HG02870 (cell line): ENCODE data around the gene CCDC69.
"Not testable (repeated sequence)": the region's sequence is repeated elsewhere in the genome, so short reads cannot be mapped to it uniquely, and the experiment has no call there.

Source experiments
- ATAC-seq: cut with Tn5 transposase; IDR thresholded peaks from one replicate; pipeline ENCODE4 v1.9.1; 2021; ENCODE audit warnings: mild to moderate bottlenecking, moderate library complexity; ENCODE audit not compliant: unreplicated experiment

CCDC69 gene, protein sequence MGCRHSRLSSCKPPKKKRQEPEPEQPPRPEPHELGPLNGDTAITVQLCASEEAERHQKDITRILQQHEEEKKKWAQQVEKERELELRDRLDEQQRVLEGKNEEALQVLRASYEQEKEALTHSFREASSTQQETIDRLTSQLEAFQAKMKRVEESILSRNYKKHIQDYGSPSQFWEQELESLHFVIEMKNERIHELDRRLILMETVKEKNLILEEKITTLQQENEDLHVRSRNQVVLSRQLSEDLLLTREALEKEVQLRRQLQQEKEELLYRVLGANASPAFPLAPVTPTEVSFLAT

DNA sequence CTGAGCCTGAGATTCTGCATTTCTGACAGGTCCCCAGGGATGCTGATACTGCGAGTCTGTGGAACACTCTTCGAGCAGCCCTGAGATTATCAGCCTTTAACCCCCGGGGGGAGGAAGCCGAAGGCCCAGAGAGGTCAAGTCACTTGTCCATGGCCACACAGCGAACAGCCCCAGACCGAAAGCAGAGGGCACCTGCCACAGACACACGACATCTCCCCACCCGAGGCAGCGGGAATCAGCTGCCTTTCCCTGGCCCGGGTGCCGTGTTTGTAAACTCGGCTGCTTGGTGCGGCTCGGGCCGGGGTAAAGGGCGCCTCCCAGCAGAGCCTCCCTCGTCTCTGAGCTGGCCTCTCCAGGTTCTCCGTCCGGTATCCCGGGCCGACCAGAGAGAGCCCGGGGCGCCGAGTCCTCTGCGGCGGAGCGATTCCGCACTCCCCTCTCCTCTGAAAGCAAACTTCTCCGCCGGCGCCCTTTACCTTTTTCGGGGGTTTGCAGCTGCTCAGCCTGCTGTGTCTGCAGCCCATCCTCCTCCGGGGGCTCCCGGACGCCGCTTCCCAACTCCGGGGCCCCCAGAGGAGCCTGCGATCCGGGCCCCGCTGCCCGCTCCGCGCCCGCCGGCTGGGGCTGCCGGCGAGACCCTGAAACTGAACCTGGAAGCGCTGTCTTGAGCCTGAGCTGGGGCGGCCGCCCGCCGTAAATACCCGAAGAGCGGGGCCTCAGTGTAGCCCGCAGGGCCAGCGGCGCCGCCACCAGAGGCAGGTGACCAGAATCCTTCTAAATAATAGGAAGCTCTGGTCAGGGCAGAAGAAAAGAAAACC is at the start of gene CCDC69:
Gene CCDC69 (minus strand): TSS at position 646 of the 818 bp plus-strand sequence. CDS start 122 bp downstream, at position 524.
- peak; percentile 61 for ATAC-seq

DNA sequence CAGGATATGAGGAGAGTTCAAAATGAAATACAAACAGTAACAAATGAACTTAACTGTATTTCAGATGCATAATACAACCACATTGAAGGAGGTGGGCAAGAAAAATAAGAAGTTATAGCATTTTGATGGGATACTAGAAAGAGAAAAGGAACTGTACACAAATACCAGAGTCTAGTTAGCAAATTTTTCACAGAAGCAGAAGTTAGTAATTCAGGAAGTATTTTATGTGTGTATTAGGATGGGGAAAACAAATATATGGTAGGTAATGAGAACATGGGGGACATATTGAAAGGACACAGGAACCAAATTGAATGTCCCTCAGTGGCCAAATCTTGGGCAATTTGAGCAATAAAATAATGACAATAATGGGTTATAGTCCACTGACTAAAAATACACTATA is 47.4 kb upstream of the CCDC69 start:
- no peak for ATAC-seq

DNA sequence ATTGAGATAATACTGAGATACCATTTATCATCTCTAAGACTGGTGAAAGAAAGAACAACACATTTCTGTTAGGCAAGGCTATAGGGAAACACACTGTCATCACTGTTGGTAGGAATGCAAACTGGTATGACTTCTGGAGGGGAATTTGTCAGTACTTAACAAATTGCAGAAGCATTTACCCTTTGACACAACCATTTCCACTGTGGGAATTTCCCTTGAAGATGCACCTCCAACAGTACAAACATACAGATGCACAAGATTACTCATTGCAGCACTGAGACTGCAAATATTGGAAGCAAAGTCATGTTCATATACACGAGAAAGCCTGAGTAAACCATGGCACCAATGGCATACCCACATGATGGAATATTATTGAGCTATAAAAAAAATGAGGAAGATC is 46.7 kb upstream of the CCDC69 start:
- peak; percentile 96 for ATAC-seq

DNA sequence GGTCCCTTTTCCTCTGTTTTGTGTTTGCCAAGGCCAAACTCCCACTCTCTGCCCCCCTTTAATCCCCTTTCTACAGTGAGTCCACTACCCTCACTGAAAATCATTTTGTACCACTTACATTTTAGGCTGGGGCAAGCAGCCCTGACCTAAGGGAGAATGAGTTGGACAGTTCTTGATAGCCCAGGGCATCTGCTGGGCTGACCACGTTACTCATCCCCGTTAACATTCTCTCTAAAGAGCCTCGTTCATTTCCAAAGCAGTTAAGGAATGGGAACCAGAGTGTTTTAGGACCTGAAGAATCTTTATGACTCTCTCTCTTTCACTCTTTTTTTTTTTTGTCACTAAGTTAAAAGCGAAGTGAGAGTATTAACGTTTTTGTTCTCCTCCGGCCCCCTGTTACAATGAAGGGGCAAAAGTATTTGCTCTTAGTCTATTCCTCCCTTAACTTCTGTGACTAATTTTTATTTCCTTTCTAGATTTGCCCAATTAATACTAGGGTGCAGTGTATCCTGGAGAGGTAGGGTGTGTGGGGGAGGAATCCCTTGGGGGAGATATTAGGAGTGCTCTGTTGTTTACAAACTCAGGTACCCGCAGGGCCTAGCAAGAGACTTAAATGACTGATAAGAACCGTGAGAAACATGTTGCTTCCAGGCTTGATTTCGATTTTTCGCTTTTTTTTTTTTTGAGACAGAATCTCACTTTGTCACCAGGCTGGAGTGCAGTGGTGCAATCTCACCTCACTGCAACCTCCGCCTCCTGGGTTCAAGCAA is 43.8 kb upstream of the CCDC69 start:
- no peak for ATAC-seq

DNA sequence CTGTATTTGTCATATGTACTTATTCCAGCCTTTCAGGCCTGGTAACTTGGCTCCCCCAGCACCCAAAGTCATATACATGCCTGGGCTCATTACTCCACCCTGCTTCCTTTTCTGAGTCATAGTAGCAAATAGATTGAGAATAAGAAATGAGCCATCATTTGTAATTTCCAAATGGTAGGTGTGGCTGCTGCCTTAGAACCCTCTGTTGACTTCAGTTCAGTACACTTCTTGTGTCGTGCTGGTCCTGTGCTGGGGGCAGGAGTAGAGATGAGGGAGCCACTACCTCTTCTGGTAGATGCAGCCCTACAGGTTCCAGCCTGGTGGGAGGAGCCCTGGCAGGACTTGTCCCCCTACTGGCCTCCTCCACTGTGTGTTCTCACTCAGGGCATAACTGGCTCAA is 40.2 kb upstream of the CCDC69 start:
- peak; percentile 92 for ATAC-seq

DNA sequence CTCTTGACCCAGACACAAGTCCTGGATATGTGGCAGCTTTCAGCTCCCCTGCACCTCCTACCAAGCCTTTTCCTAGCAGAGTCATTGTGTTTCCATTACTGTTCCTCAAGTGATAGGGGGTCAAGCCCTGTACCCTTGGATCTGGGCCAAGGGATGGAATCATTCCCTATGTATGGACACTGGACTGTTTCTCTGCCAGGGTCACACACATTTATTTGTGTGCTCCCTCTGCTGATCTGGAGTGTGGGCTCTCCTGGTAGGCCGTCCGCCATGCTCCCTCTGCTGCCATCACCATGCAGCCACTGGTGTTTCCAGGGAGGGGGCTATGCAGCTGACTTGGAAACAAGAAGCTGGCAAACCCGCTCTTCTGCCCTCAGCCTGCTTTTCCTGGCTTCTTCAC is 38.6 kb upstream of the CCDC69 start:
- no peak for ATAC-seq

DNA sequence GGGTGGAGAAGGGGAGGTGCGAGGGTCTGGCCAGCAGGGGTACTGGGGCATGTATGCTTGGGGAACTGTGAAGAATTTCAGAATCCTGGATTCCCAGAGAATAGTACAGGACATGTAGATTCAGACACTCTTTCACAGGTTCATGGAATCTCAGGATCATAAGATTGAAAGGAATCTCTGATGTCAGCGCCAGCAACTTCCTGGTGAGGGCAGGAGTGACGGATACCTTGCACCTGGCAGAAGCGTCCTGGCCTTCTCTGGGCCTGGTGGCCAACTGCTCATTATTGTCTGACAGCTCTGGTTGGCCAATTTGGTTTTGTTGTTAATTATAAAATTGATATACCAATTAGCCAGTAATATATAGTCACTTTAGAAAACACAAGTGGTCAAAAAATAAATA is 36.0 kb upstream of the CCDC69 start:
- no peak for ATAC-seq

DNA sequence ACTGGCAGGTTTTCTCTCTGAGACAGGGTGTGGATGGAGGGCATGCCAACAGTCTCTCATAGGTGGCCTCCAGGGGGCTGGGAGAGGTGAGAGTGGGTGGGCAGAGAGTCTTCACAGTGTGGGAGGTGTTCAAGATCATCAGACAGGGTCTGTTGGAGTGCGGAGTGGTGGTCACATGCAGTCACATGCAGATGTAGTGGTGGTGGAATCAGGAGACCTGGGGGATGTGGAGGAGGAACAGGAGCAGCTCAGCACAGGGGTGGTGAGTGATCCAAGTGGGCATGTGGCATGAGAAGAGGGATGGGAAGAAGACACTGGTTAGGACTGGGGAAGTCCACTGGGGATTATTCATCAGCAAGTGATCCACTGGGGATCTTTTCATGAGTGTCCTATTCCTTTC is 34.9 kb upstream of the CCDC69 start:
- ATAC-seq = no peak

DNA sequence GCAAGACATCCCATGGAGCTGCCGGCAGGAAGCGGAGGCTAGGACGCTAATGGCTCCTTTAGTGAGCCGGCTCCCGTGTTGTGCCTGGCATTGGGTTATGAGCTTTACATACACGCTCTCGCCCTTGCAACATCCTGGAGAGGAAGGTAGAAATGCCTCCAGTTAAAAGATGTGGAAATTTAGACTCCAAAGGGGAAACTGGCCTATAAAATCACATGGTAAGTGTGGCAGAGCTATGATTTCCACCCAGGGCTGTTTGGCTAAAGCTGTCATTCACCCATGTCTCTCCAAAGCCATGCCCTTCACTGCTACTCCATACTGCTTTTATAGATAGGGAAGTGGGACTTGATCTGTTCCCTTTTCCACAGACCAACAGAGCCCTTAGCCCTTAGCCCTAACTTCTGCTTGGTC is 34.3 kb upstream of the CCDC69 start:
- ATAC-seq = no peak

DNA sequence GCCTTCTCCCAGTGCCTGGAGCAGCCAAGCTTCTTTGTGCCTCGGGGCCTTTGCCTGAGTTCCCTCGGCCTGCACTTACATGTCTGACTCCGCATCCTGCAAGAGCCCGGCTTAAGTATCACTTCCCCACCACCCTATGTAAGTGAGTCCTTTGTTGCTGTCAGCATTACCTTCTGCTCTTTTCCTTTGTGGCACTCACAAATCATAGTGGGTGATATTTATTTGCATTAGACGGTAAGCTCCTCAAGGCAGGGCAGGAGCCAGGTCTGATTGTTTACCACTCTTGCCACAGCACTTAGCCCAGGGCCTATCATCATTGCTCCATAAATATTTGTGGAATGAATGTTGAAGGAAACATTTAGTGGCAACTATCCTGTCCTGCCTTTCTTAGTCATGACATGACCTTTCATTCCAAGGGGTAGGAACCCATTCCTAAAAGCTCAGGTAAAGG is 33.9 kb upstream of the CCDC69 start:
- ATAC-seq = peak; percentile 30

DNA sequence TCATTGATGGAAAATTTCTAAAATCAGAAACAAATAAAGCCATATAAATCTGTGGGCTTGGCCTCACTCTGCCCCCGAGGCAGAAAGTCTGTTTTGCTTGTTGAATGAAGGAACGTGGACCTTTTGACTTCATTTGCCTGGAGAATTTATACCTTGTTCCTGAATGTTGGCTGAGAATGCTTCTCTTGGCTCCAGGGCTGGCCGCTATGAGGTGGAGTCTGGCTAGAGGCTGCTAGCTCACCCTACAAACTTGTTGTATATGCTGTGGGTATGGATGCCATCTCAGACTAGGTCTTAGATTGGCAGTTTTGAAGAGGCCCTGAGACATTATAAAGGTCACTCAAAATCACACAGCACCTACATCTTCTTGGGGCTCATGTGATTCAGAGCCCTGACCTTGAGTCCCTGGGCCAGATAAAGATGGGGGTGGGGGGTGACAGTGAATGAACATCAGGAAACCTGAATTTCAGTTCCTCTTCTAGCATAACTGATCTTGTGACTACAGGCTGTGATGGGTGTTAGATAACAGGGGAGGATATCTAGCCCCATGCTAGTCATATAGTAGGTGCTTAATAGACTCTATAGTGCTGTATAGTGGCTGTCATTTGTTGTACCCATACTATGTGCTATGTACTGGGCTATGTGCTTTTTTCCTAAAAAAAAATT is 31.9 kb upstream of the CCDC69 start:
- peak; percentile 47 for ATAC-seq

DNA sequence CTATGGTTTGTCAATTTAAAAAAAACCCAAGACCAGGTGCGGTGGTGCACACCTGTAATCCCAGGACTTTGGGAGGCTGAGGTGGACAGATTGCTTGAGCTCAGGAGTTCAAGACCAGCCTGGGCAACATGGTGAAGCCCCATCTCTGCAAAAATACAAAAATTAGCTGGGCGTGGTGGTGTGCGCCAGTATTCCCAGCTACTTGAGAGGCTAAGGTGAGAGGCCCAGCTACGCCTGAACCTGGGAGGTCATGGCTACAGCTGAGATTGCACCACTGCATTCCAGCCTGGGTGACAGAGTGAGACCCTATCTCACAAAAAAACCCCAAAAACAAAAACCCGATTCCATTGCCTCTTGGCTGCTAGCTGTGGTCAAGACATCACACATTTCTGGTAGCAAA is 31.1 kb upstream of the CCDC69 start:
- not testable (repeated sequence) for ATAC-seq

DNA sequence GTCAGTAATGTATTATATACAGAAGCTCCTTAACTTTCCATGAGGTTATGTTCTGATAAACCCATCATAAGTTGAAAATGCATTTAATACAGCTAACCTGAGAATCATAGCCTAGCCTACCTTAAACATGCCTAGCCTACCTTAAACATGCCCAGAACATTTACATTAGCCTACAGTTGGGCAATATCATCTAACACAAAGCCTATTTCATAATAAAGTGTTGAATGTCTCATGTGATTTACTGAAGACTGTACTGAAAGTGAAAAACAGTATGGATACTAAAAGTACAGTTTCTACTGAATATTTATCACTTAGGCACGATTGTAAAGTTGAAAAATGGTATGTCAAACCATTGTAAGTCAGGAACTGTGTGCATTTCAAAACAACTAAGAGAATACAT is 30.7 kb upstream of the CCDC69 start:
- ATAC-seq = no peak

DNA sequence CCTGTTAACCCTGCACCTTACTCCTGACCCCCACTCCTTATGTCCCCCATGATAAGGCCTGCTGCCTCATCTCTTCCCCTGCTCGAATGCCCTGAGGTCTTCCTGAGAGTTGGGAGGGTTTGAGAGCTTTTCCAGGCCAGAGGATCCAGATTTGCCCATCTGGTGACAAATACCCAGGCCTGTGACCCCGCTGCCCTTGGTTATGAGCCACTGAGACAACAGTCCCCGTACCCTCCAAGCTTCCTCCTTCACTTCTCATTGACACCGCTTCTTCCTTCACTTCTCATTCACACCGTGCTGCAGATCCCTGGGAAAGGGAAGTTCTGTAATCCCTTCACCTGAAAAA is 29.7 kb upstream of the CCDC69 start:
- ATAC-seq = no peak

DNA sequence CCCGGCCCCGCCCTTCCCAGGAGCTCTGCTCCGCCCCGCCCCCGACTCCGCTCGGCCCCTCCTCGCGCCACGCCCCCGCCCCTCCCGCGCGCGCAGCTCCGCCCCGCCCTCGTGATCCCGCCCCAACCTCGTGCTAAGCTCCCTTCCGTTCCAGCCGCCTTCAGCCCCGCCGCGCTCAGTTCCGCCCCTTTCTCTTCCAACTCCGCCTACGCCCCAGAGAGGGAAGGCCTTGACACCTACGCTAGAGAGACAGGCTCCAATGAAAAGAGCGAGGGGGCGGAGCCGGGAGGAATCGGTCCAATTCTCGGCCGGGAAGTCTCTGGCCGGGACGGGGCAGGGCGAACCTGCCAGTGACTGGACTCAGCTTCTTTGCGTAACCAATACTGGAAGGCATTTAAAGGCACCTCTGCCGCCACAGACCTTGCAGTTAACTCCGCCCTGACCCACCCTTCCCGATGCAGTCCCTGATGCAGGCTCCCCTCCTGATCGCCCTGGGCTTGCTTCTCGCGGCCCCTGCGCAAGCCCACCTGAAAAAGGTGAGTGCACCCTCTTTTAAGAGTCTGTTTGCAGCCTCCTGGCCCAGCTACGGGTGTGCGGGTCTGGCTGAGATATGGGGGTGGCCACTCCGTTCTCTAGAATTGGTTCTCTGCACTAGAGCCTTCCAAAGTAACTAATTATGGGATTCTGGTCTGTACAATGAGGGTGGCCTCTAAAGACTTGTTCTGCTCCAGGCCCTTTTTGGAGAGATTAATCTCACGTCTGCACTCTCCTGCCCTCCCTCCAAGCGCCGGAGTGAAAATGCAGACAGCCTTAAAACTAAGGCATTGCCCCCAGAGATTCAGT is 29.1 kb upstream of the CCDC69 start, which contains the start of gene GM2A:
Gene GM2A (plus strand): TSS at position 424 of the 843 bp plus-strand sequence. CDS start 32 bp downstream, at position 456.
- peak; percentile 71 for ATAC-seq

DNA sequence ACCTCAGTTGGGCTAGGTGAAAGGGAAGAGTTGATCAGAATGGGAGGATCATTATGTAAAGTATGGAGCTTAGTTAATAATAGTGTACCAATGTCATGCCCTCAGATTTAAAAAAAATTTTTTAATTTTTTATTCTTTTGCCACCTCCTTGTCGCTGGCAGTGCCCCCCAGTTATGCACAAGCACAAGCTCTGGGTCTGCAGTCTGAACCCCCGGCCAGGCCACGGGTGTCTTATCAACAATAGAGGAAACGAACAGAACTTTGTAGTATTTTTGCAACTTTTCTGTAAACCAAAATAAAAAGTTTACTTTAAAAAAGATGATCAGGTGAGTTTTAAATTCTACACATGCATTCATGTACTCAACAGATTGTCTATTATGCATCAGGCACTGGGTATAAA is 27.7 kb upstream of the CCDC69 start:
- ATAC-seq = no peak

DNA sequence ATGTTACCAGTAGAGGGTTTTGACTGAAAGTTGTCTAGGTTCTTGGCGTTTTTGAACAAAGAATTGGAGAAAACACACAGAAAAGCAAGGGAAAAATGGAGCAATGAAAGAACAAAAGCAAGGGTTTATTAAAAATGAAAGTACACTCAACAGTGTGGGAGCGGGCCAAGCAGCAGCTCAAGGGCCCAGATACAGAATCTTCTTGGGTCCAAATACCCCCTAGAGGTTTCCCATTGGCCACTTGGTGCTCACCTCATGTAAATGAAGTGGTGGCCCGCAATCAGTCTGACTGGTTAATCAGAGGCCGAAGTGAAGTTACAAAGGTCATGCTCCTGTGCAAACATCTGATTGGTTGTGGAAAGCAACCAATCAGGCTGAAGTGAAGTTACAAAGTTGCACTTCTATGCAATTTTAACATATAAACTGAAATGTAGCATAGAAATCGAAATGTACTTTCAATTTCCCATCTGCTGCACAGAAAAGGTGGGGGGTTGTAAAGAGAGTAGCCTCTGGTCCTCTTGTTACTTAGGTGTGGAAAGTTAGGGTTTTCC is 27.2 kb upstream of the CCDC69 start:
- ATAC-seq = no peak

DNA sequence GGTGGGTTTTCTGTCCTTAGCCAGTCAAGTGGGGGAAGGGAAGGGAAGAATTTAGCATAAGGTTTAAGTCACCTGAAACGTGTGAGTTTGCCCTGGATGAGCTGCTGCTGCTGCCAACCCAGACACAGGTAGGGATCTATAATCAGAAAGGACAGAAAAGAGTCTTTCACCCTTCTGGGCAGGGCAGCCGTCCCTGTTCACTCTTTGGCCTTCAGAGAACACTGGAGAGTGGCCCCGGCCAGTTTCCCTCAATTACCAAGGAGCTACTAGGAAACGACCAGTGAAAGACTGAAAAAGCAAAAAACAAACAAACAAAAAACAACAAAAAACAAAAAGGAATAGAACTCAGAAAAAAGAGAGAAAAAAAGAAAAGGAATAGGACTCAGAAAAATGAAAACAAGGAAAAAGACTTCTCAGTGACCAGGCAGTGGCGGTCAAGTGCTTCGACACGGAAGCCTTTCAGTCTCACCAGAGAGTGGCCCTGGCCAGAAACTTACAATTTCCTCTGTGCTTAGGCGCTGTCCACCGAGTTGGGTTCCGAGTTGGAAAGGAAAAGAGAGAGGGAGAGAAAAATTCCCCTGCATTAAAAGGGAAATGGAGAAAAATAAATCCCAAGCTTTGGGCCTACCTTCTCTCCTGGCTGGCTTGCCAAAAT is 26.6 kb upstream of the CCDC69 start:
- ATAC-seq = no peak

DNA sequence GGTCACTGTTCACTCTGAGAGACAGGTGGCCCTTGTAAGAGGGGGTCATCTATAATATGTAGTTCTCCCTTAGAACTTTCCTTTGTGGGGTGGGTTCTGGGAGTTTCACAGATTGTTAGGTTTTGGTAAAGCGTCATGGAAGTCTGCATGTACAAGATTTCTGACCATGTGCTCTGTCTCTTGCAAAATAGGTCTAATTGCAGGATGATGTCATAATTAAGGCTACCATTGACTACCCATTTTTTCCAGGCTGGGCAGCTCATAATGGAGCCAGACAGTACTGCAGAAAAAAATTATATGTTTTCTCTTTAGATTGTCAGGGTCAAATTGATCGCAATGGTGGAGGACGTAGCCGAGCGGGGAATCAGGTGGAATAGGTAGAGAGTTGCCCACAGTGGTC is 25.4 kb upstream of the CCDC69 start:
- ATAC-seq = no peak
